Caco-2 (cell line): Measurements from ENCODE around the gene BTAF1. TPM values are rescaled to one million over a fixed set of nuclear protein-coding genes. Genes with fewer than 3 reads are reported as not detected.

Experiments used
- BruUV-seq: library from RNA; stranded (reverse); fragments of 400-500 nt; replicated peaks from 2 replicates; lab custom pipeline; 2021; lab: Mats Ljungman, UMichigan
- CTCF ChIA-PET: fragments of 300-600 bp; sonication (Branson Sonifier 250); formaldehyde crosslinking; loops from one replicate; lab custom pipeline; 2022; ENCODE audit warnings: antibody characterized with exemption; lab: Charles Lee
- POLR2A ChIA-PET: fragments of 300-600 bp; sonication (Branson Sonifier 250); formaldehyde crosslinking; loops from one replicate; lab custom pipeline; 2022; ENCODE audit warnings: antibody characterized with exemption; lab: Charles Lee
- DNase-seq, 2 experiments: peaks; one replicate each; pipeline versions ENCODE4 v3.0.0 to v3.0.0-alpha.2; 2020 to 2022
- H3K27me3 ChIP-seq: replicated peaks from 2 replicates; pipeline ENCODE4 v1.6.0; 2011; ENCODE audit warnings: low read length; ENCODE audit not compliant: control insufficient read depth, insufficient read depth
- H3K36me3 ChIP-seq: 2 replicates; pipeline ENCODE4 v1.5.1; 2011; ENCODE audit warnings: low read length; ENCODE audit not compliant: control insufficient read depth, insufficient read depth
- H3K4me1 ChIP-seq: fragments of 250-450 bp; sonication (Bioruptor Pico); 2 replicates; pipeline ENCODE4 v1.5.1; 2020; ENCODE audit warnings: mild to moderate bottlenecking
- H3K4me3 ChIP-seq: 2 replicates; pipeline ENCODE4 v1.5.1; 2011; ENCODE audit warnings: low read depth, mild to moderate bottlenecking, control low read depth, low read length
- H3K9me3 ChIP-seq: fragments of 250-450 bp; sonication (Bioruptor Pico); 2 replicates; pipeline ENCODE4 v1.5.1; 2020; ENCODE audit warnings: mild to moderate bottlenecking, moderate library complexity
- H3K27ac Mint-ChIP-seq: one replicate; pipeline ENCODE4 v1.8.0; 2022; ENCODE audit warnings: mixed read lengths; ENCODE audit not compliant: unreplicated experiment
- H3K27me3 Mint-ChIP-seq: one replicate; pipeline ENCODE4 v1.8.0; 2022; ENCODE audit warnings: mixed read lengths; ENCODE audit not compliant: insufficient read depth, unreplicated experiment
- H3K36me3 Mint-ChIP-seq: one replicate; pipeline ENCODE4 v1.8.0; 2022; ENCODE audit warnings: mild to moderate bottlenecking, mixed read lengths; ENCODE audit not compliant: insufficient read depth, unreplicated experiment
- H3K4me1 Mint-ChIP-seq: one replicate; pipeline ENCODE4 v1.8.0; 2022; ENCODE audit warnings: low read depth, mixed read lengths; ENCODE audit not compliant: unreplicated experiment
- H3K4me3 Mint-ChIP-seq: one replicate; pipeline ENCODE4 v1.8.0; 2022; ENCODE audit warnings: mild to moderate bottlenecking, moderate library complexity, mixed read lengths; ENCODE audit not compliant: unreplicated experiment
- H3K9me3 Mint-ChIP-seq: one replicate; pipeline ENCODE4 v1.8.0; 2022; ENCODE audit warnings: mixed read lengths; ENCODE audit not compliant: unreplicated experiment
- intact Hi-C: fragments of 100-400 bp; cut with micrococcal nuclease; formaldehyde crosslinking; loops from one replicate; pipeline ENCODE4 v1.10.0; 2022; ENCODE audit not compliant: unreplicated experiment
- total RNA-seq: library from RNA; stranded (reverse); gene quantifications from 2 replicates; pipeline ENCODE4 v1.2.3, GENCODE V29; 2022
- TF ChIP-seq, protein P1 (sequence below), 2 experiments: fragments of 200-600 bp in 1 of 2; IDR thresholded peaks; 1 replicate in 1 of 2; 2 replicates in 1 of 2; pipeline versions ENCODE4 v1.5.1 to v1.8.0; 2011 to 2022; ENCODE audit warnings: antibody characterized with exemption in 1 of 2, control low read depth in 1 of 2, inconsistent platforms in 1 of 2, low read depth in 1 of 2, low read length in 1 of 2, mild to moderate bottlenecking in 1 of 2, moderate library complexity in 1 of 2; ENCODE audit not compliant: insufficient read depth in 1 of 2, severe bottlenecking in 1 of 2, unreplicated experiment in 1 of 2

The BTAF1 gene
- total RNA-seq, 1 experiment from 2014 or later = 49.7 TPM

DNA sequence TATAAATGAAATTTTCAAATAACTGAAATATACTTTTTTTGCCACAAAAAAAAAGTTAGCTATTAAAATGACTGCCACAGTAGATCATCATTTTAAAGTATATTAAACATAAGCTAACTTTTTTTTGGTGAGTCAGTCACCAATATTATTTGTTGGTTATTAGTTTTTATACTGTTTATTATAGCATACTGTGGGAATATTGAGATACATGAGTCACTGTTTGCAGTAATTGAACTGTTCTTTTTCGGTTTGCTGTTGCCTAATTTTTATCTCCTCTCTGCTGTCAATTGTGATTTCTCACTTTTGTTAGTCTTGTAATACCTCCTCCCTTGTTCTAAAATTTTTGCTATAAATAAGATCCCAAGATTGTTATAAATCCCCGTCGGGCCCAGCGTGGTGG lies 45.7 kb downstream of the BTAF1 start:
- Mint-ChIP-seq H3K36me3 (peaks cover 54% of the 10 kb centered on the region), H3K27ac (no peak overlapping the region), H3K9me3 (no peaks in the 10 kb centered on the region), H3K27me3 (no peaks in the 10 kb centered on the region), H3K4me3 (no peak overlapping the region), H3K4me1 (no peaks in the 10 kb centered on the region)
- CTCF ChIA-PET = no interaction called here
- no peaks in the 10 kb centered on the region for H3K4me1 ChIP-seq
- no peak for DNase-seq
- POLR2A ChIA-PET = no interaction called here
- no peak overlapping the region for H3K4me3 ChIP-seq
- TF ChIP-seq, protein P1, sequence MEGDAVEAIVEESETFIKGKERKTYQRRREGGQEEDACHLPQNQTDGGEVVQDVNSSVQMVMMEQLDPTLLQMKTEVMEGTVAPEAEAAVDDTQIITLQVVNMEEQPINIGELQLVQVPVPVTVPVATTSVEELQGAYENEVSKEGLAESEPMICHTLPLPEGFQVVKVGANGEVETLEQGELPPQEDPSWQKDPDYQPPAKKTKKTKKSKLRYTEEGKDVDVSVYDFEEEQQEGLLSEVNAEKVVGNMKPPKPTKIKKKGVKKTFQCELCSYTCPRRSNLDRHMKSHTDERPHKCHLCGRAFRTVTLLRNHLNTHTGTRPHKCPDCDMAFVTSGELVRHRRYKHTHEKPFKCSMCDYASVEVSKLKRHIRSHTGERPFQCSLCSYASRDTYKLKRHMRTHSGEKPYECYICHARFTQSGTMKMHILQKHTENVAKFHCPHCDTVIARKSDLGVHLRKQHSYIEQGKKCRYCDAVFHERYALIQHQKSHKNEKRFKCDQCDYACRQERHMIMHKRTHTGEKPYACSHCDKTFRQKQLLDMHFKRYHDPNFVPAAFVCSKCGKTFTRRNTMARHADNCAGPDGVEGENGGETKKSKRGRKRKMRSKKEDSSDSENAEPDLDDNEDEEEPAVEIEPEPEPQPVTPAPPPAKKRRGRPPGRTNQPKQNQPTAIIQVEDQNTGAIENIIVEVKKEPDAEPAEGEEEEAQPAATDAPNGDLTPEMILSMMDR (IDR thresholded peaks at IDR 0.05; ENCODE audit: insufficient read depth in 1 of 2, low read depth in 1 of 2, low read length in 1 of 2, severe bottlenecking in 1 of 2, unreplicated experiment in 1 of 2) = no peak
- no peaks in the 10 kb centered on the region for H3K36me3 ChIP-seq
- no peaks in the 10 kb centered on the region for H3K27me3 ChIP-seq
- no TSS peak for BruUV-seq
- intact Hi-C loops = no loop called here
- H3K9me3 ChIP-seq = no peaks in the 10 kb centered on the region

DNA sequence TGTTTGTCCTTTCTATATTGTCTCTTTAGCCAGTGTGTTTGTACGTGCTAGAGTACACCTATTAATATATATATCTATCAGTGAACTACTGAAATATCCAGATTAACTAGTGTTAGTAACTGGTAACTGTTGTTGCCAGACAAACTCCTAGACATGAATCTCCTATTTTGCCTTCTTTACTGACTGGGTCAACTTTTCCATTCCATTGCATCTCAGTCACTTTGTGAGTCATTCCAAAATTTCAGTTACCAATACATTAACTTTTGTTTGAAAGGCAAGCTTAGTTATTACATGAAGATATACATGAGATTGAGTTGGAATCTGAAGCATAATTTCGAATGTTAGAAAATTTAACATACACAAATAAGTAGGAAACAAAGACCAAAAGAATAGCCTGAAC lies 51.4 kb downstream of the BTAF1 start:
- Histone ChIP-seq H3K36me3 (no peaks in the 10 kb centered on the region), H3K27me3 (no peaks in the 10 kb centered on the region), H3K4me1 (no peaks in the 10 kb centered on the region), H3K9me3 (no peaks in the 10 kb centered on the region), H3K4me3 (no peak overlapping the region)
- Mint-ChIP-seq H3K4me3 (no peak overlapping the region), H3K27ac (no peak overlapping the region), H3K4me1 (no peaks in the 10 kb centered on the region), H3K36me3 (peaks cover 39% of the 10 kb centered on the region), H3K9me3 (no peaks in the 10 kb centered on the region), H3K27me3 (no peaks in the 10 kb centered on the region)
- TF ChIP-seq, protein P1 (IDR thresholded peaks at IDR 0.05; ENCODE audit: insufficient read depth in 1 of 2, low read depth in 1 of 2, low read length in 1 of 2, severe bottlenecking in 1 of 2, unreplicated experiment in 1 of 2) = no peak
- no peak for DNase-seq
- POLR2A ChIA-PET = no interaction called here
- CTCF ChIA-PET = no interaction called here
- intact Hi-C loops = no loop called here
- BruUV-seq = no TSS peak

DNA sequence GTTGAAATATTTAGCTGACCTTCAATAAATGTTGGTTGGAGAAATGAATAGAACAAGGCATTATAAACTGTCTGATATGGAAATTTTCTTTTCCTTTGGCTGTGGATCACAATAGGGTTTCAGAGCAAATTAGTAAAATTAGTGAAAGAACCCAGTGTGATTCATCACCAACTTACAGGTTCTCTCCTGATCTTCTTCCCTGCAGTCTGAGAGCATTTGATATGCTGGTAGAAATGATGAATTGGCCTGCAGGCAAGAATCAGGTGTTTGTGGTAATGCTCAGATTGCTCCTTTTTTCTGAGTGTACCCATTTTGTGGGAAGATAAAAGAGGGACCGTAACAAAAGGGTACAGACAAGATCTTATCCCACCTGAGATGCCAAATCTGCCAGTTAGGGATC lies 51.9 kb downstream of the BTAF1 start:
- CTCF ChIA-PET = no interaction called here
- DNase-seq = no peak

More for the DNA sequence above, 51.9 kb downstream of the BTAF1 start:
- no peaks in the 10 kb centered on the region for H3K9me3 ChIP-seq
- Mint-ChIP-seq H3K27me3 (no peaks in the 10 kb centered on the region), H3K4me3 (no peak overlapping the region), H3K9me3 (no peaks in the 10 kb centered on the region), H3K4me1 (no peaks in the 10 kb centered on the region), H3K27ac (no peak overlapping the region), H3K36me3 (peaks cover 34% of the 10 kb centered on the region)
- H3K4me3 ChIP-seq = no peak overlapping the region
- H3K27me3 ChIP-seq = no peaks in the 10 kb centered on the region
- H3K36me3 ChIP-seq = no peaks in the 10 kb centered on the region
- TF ChIP-seq, protein P1 (IDR thresholded peaks at IDR 0.05; ENCODE audit: insufficient read depth in 1 of 2, low read depth in 1 of 2, low read length in 1 of 2, severe bottlenecking in 1 of 2, unreplicated experiment in 1 of 2) = no peak
- intact Hi-C loops = no loop called here
- no TSS peak for BruUV-seq
- H3K4me1 ChIP-seq = no peaks in the 10 kb centered on the region
- POLR2A ChIA-PET = no interaction called here
